Measurements from ENCODE around the gene BCL2. TPM values are rescaled to one million over a fixed set of nuclear protein-coding genes. Genes with fewer than 3 reads are reported as not detected.

The BCL2 gene
- total and polyA plus RNA-seq, 9 donors, result 13.7 to 43.9 (median 35.7) TPM

DNA sequence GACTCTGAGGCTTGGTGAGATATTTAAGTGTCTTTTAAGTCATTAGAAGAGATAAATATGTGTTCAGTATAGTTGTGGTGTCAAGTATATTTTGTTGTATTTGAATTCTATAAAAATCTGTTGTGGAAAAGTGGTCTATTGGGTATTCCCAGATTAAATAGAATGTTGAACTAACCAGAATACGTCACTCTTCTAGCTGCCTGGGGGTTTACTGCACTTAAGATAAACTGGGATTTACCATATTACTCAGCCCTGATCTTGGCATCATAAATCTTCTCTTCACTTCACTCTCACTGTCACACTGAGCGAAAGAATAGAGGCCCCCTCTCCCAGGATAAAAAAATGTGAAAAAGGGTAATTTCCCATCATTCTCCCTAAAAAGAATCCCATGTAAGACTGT is 129.8 kb downstream of the BCL2 start:
- no peak for DNase-seq
- TF ChIP-seq, protein P1, sequence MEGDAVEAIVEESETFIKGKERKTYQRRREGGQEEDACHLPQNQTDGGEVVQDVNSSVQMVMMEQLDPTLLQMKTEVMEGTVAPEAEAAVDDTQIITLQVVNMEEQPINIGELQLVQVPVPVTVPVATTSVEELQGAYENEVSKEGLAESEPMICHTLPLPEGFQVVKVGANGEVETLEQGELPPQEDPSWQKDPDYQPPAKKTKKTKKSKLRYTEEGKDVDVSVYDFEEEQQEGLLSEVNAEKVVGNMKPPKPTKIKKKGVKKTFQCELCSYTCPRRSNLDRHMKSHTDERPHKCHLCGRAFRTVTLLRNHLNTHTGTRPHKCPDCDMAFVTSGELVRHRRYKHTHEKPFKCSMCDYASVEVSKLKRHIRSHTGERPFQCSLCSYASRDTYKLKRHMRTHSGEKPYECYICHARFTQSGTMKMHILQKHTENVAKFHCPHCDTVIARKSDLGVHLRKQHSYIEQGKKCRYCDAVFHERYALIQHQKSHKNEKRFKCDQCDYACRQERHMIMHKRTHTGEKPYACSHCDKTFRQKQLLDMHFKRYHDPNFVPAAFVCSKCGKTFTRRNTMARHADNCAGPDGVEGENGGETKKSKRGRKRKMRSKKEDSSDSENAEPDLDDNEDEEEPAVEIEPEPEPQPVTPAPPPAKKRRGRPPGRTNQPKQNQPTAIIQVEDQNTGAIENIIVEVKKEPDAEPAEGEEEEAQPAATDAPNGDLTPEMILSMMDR (IDR thresholded peaks at IDR 0.05), result no peak
- TF ChIP-seq EP300 (IDR thresholded peaks at IDR 0.05), result no peak
- TF ChIP-seq POLR2A (IDR thresholded peaks at IDR 0.05), result no peak
- Histone ChIP-seq H3K27ac (no peak overlapping the region), H3K4me1 (ENCODE audit: insufficient read depth) (peaks cover 6% of the 10 kb centered on the region), H3K4me3 (no peak overlapping the region), H3K36me3 (no peaks in the 10 kb centered on the region), H3K9me3 (no peaks in the 10 kb centered on the region), H3K27me3 (no peaks in the 10 kb centered on the region)
- WGBS, 3 donors, result 95 to 96% (median 95%) methylated on average over 2 of the region's 2 CpGs
- intact Hi-C loops (cut with DNase I), result no loop called here

DNA sequence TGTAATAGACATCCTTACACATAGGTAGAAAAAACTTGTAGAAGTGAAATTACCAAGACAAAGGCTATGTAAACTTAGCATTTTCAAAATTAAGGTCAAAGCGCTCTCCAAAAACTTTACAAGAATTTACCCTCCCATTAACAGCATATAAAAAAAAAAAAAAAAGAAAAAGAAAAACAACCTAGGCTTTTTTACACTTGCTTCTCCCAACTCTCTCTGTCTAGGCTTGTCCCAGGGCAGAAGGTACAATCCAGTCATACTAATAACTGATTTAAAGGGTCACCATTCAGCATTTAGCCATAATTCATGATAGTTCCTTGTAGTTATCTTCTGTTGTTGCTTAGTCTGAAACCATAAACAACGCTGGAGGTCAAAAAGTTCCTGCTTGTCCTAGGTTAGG is 130.5 kb downstream of the BCL2 start:
- intact Hi-C loops (cut with DNase I), result no loop called here
- 50 to 61% (median 56%) methylated on average over 2 of the region's 2 CpGs for WGBS, 3 donors
- DNase-seq, result no peak
- no peaks in the 10 kb centered on the region for H3K36me3 ChIP-seq
- H3K27ac ChIP-seq, result no peak overlapping the region
- H3K9me3 ChIP-seq, result no peaks in the 10 kb centered on the region
- H3K27me3 ChIP-seq, result no peaks in the 10 kb centered on the region
- TF ChIP-seq EP300 (IDR thresholded peaks at IDR 0.05) (no peak), POLR2A (IDR thresholded peaks at IDR 0.05) (no peak)
- TF ChIP-seq, protein P1 (IDR thresholded peaks at IDR 0.05), result no peak
- peaks cover 7% of the 10 kb centered on the region for H3K4me1 ChIP-seq (ENCODE audit: insufficient read depth)
- H3K4me3 ChIP-seq, result no peak overlapping the region

DNA sequence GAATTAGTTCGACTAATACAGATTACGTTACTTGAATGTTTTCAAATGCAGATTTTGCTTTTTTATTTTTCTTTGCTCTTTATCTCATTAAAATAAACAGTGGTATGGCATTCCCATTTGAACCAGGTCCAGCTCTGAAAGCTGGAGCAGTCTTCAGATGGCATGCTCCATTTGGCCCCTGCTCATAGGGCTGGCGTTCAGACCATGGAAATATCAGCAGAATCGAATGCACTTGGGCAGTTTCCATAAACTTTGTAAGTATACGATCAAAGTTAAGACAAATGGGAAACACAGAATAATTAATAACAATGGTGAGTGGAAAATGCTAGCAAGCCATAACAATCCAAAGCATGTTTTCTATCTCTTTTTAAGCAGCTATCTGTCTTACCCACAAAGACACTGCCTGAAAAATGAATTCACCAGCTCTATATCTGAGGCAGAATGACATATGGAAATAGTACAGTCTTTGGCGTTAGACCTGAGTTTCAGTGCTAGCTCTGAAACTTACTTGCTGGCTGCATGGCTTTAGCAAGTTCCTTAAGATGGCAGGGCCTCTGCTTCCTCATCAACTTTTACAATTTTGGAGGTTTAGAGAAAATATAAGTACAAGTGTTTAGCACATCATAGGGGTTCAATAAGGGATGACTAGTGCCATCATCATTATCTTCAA is 131.6 kb downstream of the BCL2 start:
- Histone ChIP-seq H3K9me3 (no peaks in the 10 kb centered on the region), H3K27ac (no peak overlapping the region), H3K4me1 (ENCODE audit: insufficient read depth) (peaks cover 8% of the 10 kb centered on the region), H3K27me3 (no peaks in the 10 kb centered on the region), H3K36me3 (no peaks in the 10 kb centered on the region), H3K4me3 (no peak overlapping the region)
- no peak for DNase-seq
- intact Hi-C loops (cut with DNase I), result no loop called here
- TF ChIP-seq POLR2A (IDR thresholded peaks at IDR 0.05), result no peak
- TF ChIP-seq, protein P1 (IDR thresholded peaks at IDR 0.05), result no peak
- TF ChIP-seq EP300 (IDR thresholded peaks at IDR 0.05), result no peak
- 23 to 53% (median 36%) methylated on average over 6 of the region's 6 CpGs for WGBS, 3 donors

DNA sequence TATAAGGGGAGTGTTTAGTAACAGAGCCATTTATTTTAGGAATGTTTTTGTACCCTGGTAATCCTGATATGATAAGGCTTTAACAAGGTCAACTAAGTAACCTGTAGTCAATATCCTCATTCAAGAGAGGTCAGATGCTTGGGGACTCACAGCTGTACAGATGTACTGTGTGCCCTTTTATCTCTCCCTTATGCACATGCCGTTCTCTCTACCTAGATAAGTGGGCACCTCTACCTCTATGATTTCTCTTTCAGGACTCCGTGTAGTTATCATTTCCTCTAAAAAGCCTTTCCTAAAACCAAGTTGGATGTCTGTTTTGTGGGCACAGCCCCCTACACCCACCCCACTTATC is 132.4 kb downstream of the BCL2 start:
- Histone ChIP-seq H3K27me3 (no peaks in the 10 kb centered on the region), H3K36me3 (no peaks in the 10 kb centered on the region), H3K4me1 (ENCODE audit: insufficient read depth) (peaks cover 10% of the 10 kb centered on the region), H3K4me3 (no peak overlapping the region), H3K9me3 (no peaks in the 10 kb centered on the region), H3K27ac (no peak overlapping the region)
- intact Hi-C loops (cut with DNase I), result no loop called here
- no peak for TF ChIP-seq POLR2A (IDR thresholded peaks at IDR 0.05)
- TF ChIP-seq EP300 (IDR thresholded peaks at IDR 0.05), result no peak
- TF ChIP-seq, protein P1 (IDR thresholded peaks at IDR 0.05), result no peak
- no peak for DNase-seq
- 63 to 81% (median 78%) methylated on average over 2 of the region's 2 CpGs for WGBS, 3 donors

All from ovary (tissue), 9 donors.